NCI-H345 (cell line): ENCODE data around the gene ITGB3BP.
"Not testable (repeated sequence)": the region's sequence is repeated elsewhere in the genome, so short reads cannot be mapped to it uniquely, and the experiment has no call there.

ENCODE experiments used
- DNase-seq: peaks from one replicate; lab custom pipeline; 2025; lab: John Stamatoyannopoulos, UW

Gene ITGB3BP

DNA sequence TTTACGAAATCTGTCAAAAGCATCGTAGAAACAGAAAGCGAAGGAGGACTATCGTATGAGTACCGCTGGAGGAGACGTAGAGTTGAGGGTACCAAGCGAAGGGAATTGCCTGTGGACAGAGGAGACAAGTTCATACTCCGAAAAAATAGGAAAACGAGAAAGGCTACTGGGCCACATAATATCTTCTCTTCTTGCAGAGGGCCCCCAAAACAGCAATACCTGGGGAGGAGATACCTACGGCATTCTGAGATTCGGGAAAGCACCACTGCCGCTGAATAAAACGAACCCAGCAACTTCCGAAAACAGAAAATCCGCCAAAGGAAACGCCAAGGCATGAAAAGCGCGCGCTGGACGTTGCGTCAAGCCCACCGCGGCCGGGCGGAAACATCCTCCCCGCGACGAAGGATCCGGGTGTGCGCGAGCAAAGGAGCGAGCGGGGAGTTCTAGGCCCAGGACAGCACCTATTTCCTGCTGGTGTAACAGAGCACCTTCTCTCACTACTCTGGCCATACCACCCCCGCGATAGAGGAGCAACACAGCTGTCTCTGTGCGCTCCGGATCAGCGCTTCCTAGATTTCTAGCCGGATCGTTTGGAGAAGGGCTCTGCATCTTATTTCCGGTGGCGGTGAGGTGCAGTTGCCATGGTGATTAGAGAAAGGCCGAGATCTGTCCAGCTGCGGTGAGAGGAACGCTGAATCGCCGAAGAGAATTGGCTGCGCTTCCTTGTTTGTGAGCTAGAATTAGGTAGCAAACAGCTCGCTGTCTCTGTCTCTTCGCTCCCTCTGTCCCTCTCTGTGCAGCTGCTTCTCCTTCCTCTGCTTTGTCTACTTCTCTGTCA lies at the start of gene ITGB3BP, which contains the start of gene EFCAB7:
ITGB3BP (minus strand) TSS at position 335 of the 838 bp plus-strand sequence; CDS start at position 243, 92 bp downstream.
EFCAB7 (plus strand) TSS at position 635 of the 838 bp plus-strand sequence. CDS start 2,048 bp downstream, outside the sequence.
- peak; percentile 94 for DNase-seq

- DNase-seq, result not testable (repeated sequence)
Observed at GRCh38 chr1:63572686-63573085, 49.7 kb upstream of the ITGB3BP start.

GRCh38 chr1:63569640-63570316 lies 46.8 kb upstream of the ITGB3BP start:
- no peak for DNase-seq

DNA sequence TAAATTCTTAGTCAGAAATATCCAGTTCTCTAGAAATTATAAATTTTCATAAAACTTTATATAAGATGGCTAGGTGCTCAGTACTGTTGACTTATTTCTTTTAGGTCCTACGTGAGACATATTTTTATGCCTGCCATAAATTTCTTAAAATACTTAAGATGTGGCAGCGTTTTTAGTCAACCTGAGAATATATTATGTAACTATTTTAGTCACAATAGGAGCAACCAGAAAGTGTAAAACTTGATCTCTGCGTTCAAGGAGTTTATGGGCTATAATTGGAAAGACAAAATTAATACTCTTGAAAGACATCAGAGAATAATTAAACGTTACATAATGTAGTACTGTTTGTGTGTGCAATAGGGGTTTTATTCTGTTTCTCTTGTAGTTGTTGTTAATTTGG lies 46.0 kb upstream of the ITGB3BP start:
- DNase-seq, result no peak

- DNase-seq, result no peak
Observed at GRCh38 chr1:63563745-63564144, 40.7 kb upstream of the ITGB3BP start.

DNA sequence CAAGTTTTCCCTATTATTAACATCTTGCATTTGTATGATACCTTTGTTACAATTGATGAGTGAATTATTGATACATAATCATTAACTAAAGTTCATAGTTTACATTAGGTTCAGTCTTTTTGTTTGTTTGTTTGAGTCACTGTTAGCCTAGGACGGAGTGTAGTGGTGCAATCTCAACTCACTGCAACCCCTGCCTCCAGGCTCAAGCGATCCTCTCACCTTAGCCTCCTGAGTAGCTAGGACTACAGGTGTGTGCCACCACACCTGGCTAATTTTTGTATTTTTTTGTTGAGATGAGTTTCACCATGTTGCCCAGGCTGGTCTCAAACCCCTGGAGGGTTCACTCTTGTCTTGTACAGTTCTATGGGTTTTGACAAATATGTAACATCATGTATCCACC lies 36.3 kb upstream of the ITGB3BP start:
- DNase-seq, result no peak

GRCh38 chr1:63557365-63557987 lies 34.5 kb upstream of the ITGB3BP start:
- DNase-seq, result no peak

DNA sequence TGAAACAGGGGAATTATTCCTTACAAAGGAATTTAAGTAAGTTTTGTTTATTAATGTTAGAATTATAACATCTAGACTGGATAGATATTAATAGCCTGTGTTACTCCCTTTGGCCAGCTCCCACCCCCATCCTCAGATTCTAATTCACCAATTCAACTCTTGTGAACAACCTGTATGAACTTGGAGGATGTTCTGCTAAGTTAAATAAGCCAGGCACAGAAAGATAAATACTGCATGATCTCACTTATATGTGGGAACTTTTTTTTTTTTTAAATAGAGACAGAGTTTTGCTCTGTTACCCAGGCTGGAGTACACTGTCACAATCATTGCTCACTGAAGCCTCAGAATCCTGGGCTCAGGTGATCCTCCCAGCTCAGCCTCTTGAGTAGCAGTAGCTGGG lies 32.5 kb upstream of the ITGB3BP start:
- no peak for DNase-seq

GRCh38 chr1:63548877-63549276 lies 25.9 kb upstream of the ITGB3BP start:
- DNase-seq, result no peak

GRCh38 chr1:63548303-63548702 lies 25.3 kb upstream of the ITGB3BP start:
- no peak for DNase-seq

- DNase-seq, result no peak
Observed at GRCh38 chr1:63547621-63548294, 24.7 kb upstream of the ITGB3BP start.

- no peak for DNase-seq
Observed at GRCh38 chr1:63545780-63546179, 22.8 kb upstream of the ITGB3BP start.

GRCh38 chr1:63537940-63538339 lies 14.9 kb upstream of the ITGB3BP start:
- DNase-seq, result no peak

DNA sequence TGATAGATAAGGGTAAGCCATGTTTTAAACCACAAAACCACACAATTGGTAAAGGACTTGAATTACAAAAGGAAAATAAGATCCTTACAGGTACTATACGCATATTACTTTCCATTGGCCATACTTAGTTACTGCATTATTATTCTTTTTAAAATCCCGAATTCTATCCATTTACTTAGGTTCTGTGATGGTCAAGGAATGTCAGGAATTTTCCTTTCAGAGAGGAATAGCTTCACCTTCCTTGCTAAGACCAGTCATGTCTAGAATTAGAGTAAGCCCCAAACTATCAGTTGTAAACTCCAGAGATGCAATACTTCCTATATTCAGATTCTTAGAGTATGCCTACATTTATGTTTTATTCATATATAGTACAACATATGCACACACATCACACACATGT lies 14.0 kb upstream of the ITGB3BP start:
- DNase-seq, result no peak

- no peak for DNase-seq
Observed at GRCh38 chr1:63534406-63534805, 11.4 kb upstream of the ITGB3BP start.

DNA sequence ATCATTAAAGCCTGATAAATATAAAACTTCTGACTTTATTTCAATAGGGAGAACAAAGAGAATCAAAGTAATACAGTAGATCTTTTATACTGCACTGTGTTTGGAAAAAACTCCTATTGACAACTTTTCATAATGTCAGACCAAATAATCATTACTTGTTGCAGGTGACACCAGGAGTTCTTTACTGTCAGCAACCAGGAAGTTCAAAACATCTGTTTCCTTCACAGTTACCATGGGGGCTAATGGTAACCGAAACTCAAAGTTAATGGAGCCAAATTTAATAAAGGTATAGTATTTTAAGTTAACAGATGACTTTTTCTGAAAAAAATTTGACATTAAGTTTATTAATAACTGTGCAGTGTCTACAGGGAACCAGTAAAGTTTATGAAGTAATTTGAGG lies 10.9 kb upstream of the ITGB3BP start:
- no peak for DNase-seq

DNA sequence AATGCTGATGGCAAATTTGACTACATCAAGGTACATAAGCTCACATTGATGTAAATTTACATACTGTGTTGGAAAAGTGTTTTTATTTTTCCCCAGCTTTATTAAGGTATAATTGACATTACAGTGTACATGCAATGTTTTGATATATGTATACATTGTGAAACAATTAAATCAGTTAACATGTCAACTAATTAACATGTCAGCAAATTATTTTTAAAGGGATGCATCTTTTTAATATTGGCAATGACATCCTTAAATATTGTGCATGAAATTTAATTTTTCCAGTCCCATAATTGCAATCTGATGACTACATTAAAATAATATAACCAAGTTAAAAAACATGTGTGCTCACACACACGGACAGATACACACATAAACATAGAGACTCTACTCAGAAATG lies 9.7 kb upstream of the ITGB3BP start:
- DNase-seq, result no peak

- no peak for DNase-seq
Observed at GRCh38 chr1:63524201-63524600, 1.2 kb upstream of the ITGB3BP start.

DNA sequence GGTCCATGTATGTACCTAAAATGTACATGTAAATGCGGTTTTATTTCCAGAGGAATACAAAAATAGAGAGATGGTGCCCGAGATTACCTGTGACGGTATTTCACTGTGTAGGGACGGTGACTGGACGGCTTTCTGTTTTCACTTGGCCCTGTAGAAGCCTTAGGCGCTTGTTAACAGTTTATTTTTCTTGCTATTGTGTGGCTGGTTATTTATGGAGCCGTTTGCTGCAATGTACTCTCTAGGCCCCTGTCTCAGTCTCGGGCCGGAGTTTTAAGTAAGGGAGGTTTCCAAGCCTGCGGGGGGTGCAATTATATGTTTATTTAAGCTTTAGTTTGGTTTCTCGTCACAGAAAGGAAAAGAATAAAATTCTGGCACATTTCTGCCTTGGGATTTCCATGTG lies 713 bp upstream of the ITGB3BP start:
- peak; percentile 38 for DNase-seq

DNA sequence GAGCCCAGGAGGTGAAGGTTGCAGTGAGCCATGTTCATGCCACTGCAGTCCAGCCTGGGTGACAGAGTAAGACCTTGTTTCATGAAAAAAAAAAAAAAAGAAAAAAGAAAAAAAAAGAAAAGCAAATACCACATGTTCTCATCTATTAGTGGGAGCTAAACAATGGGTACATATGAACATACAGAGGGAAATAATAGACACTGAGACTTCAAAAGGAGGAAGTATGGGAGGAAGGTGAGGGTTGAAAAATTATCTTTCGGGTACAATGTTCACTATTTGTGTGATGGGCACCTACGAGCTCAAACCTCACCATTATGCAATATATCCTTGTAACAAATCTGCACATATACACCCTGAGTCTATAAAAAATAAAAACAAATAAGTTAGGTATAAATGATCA lies 6.4 kb downstream of the ITGB3BP start:
- no peak for DNase-seq

DNA sequence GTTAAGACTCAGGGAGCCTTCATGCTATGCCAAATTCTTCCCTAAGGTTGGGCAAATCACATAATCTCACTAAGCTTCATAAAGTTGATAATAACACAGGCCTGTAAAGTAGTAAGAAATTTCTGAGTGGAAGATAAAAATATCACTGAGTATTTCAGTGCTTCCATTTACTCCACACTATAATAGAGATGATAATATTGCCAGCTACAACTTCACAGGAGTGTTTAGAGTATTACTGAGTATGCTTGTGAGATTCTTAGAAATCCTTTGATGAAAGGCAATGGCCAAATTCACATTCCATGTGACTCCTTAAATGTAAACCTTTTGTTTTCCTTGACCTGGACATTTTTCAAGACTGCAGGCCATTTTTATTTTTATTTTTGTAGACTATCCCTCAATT lies 10.4 kb downstream of the ITGB3BP start:
- no peak for DNase-seq

DNA sequence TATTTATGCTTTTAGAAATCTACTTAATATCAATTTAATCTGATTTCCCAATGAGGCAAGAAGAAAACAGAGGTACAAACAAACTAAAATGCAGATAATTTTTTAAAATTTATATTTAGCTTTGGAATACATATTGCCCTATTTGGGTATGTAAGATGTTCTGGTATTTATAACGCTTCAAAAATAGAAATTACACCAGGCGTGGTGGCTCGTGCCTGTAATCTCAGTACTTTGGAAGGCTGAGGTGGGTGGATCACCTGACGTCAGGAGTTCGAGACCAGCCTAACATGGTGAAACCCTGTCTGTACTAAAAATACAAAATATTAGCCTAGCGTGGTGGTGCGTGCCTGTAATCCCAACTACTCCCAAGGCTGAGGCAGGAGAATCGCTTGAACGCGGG lies 13.3 kb downstream of the ITGB3BP start:
- DNase-seq, result no peak
